Stimulated activated naive CD8-positive, alpha-beta T cell treated with anti-CD3 and anti-CD28 coated beads, Interleukin-15, amount 100 ng/mL, for 72 hours (primary cell): Measurements from ENCODE around the gene BTC.
A peak's percentile ranks its signal among the peaks of the same experiment; 100 is the strongest.
"Not testable (repeated sequence)": the region's sequence is repeated elsewhere in the genome, so short reads cannot be mapped to it uniquely, and the experiment has no call there.

Experiments
- ATAC-seq: fragments of 150-1000 bp; cut with Tn5 transposase; 2 replicates; pipeline ENCODE4 v1.10.0; 2021; ENCODE audit warnings: mild to moderate bottlenecking, moderate library complexity
- DNase-seq, 2 donors: peaks; one replicate each; pipeline ENCODE4 v3.0.0; 2021 to 2022
- H3K27ac Mint-ChIP-seq, 2 donors: one replicate each; pipeline ENCODE4 v1.8.0; 2022; ENCODE audit warnings: mild to moderate bottlenecking in 2 of 2, mixed read lengths in 2 of 2, moderate library complexity in 2 of 2
- H3K27me3 Mint-ChIP-seq: one replicate; pipeline ENCODE4 v1.8.0; 2022; ENCODE audit warnings: mixed read lengths
- H3K4me1 Mint-ChIP-seq: one replicate; pipeline ENCODE4 v1.8.0; 2022; ENCODE audit warnings: mild to moderate bottlenecking, mixed read lengths
- H3K4me3 Mint-ChIP-seq, 2 donors: one replicate each; pipeline ENCODE4 v1.8.0; 2022; ENCODE audit warnings: mild to moderate bottlenecking in 2 of 2, mixed read lengths in 2 of 2, moderate library complexity in 1 of 2
- H3K9me3 Mint-ChIP-seq, 2 donors: one replicate each; pipeline ENCODE4 v1.8.0; 2022; ENCODE audit warnings: mixed read lengths in 2 of 2

The BTC gene

GRCh38 chr4:74794382-74795010 is at the start of gene BTC:
Gene BTC, minus strand, starts transcription at chr4:74794523. Its CDS starts 198 bp downstream, at chr4:74794325.
- H3K4me1 Mint-ChIP-seq, result peaks cover 16% of the 10 kb centered on the region
- H3K4me3 Mint-ChIP-seq, result peak within 1 kb of the TSS; percentile 38 to 72
- peak within 1 kb of the TSS in 1 of 2 donors; percentile 88 for H3K27ac Mint-ChIP-seq
- DNase-seq (peak; percentile 1 to 9), ATAC-seq (peak; percentile 60)
- peaks cover 73% of the 10 kb centered on the region for H3K27me3 Mint-ChIP-seq
- no peaks in the 10 kb centered on the region for H3K9me3 Mint-ChIP-seq

- Mint-ChIP-seq H3K27me3 (peaks cover 8% of the 10 kb centered on the region), H3K9me3 (peaks cover 5 to 7% of the 10 kb centered on the region in 2 donors), H3K4me1 (no peaks in the 10 kb centered on the region), H3K27ac (no peak overlapping the region), H3K4me3 (no peak overlapping the region)
- ATAC-seq, result no peak
- DNase-seq, result no peak
Observed at GRCh38 chr4:74840936-74841509, 46.7 kb upstream of the BTC start.

GRCh38 chr4:74838746-74839370 is 44.5 kb upstream of the BTC start:
- Mint-ChIP-seq H3K27ac (no peak overlapping the region), H3K4me1 (no peaks in the 10 kb centered on the region), H3K27me3 (no peaks in the 10 kb centered on the region), H3K9me3 (no peaks in the 10 kb centered on the region), H3K4me3 (no peak overlapping the region)
- no peak for ATAC-seq
- no peak for DNase-seq

- Mint-ChIP-seq H3K4me3 (no peak overlapping the region), H3K9me3 (peaks cover 6 to 24% of the 10 kb centered on the region in 2 donors), H3K27me3 (no peaks in the 10 kb centered on the region), H3K4me1 (no peaks in the 10 kb centered on the region), H3K27ac (no peak overlapping the region)
- no peak for ATAC-seq
- no peak for DNase-seq
Observed at GRCh38 chr4:74830928-74831327, 36.6 kb upstream of the BTC start.

- H3K27me3 Mint-ChIP-seq, result peaks cover 8% of the 10 kb centered on the region
- DNase-seq, result no peak
- H3K27ac Mint-ChIP-seq, result no peak overlapping the region
- H3K4me1 Mint-ChIP-seq, result no peaks in the 10 kb centered on the region
- peaks cover 0 to 12% of the 10 kb centered on the region in 2 donors for H3K9me3 Mint-ChIP-seq
- H3K4me3 Mint-ChIP-seq, result no peak overlapping the region
- ATAC-seq, result peak; percentile 62
Observed at GRCh38 chr4:74823194-74823593, 28.9 kb upstream of the BTC start.

- DNase-seq (no peak), ATAC-seq (no peak)
- Mint-ChIP-seq H3K9me3 (peaks cover 0 to 6% of the 10 kb centered on the region in 2 donors), H3K4me3 (no peak overlapping the region), H3K4me1 (no peaks in the 10 kb centered on the region), H3K27ac (no peak overlapping the region), H3K27me3 (peaks cover 8% of the 10 kb centered on the region)
Observed at GRCh38 chr4:74822603-74823002, 28.3 kb upstream of the BTC start.

GRCh38 chr4:74821541-74821940 is 27.2 kb upstream of the BTC start:
- DNase-seq (no peak), ATAC-seq (no peak)
- no peak overlapping the region for H3K27ac Mint-ChIP-seq
- H3K4me1 Mint-ChIP-seq, result no peaks in the 10 kb centered on the region
- H3K9me3 Mint-ChIP-seq, result no peaks in the 10 kb centered on the region
- peaks cover 8% of the 10 kb centered on the region for H3K27me3 Mint-ChIP-seq
- no peak overlapping the region for H3K4me3 Mint-ChIP-seq

- peaks cover 9% of the 10 kb centered on the region for H3K27me3 Mint-ChIP-seq
- no peak for ATAC-seq
- H3K4me1 Mint-ChIP-seq, result no peaks in the 10 kb centered on the region
- H3K4me3 Mint-ChIP-seq, result no peak overlapping the region
- no peak overlapping the region for H3K27ac Mint-ChIP-seq
- DNase-seq, result no peak
- H3K9me3 Mint-ChIP-seq, result peaks cover 7 to 11% of the 10 kb centered on the region in 2 donors
Observed at GRCh38 chr4:74814052-74814451, 19.7 kb upstream of the BTC start.

GRCh38 chr4:74812056-74812455 is 17.7 kb upstream of the BTC start:
- H3K4me3 Mint-ChIP-seq, H3K27me3 Mint-ChIP-seq, ATAC-seq, H3K27ac Mint-ChIP-seq, H3K4me1 Mint-ChIP-seq, DNase-seq: not testable (repeated sequence)
- H3K9me3 Mint-ChIP-seq, result peaks cover 7 to 11% of the 10 kb centered on the region in 2 donors

- Mint-ChIP-seq H3K9me3 (no peaks in the 10 kb centered on the region), H3K27ac (no peak overlapping the region), H3K4me3 (no peak overlapping the region), H3K4me1 (no peaks in the 10 kb centered on the region), H3K27me3 (peaks cover 8% of the 10 kb centered on the region)
- no peak for ATAC-seq
- DNase-seq, result no peak
Observed at GRCh38 chr4:74805601-74806000, 11.3 kb upstream of the BTC start.

- Mint-ChIP-seq H3K27ac (no peak overlapping the region), H3K27me3 (peaks cover 36% of the 10 kb centered on the region), H3K9me3 (no peaks in the 10 kb centered on the region), H3K4me3 (no peak overlapping the region), H3K4me1 (no peaks in the 10 kb centered on the region)
- DNase-seq (no peak), ATAC-seq (no peak)
Observed at GRCh38 chr4:74800310-74800709, 6.0 kb upstream of the BTC start.

GRCh38 chr4:74796631-74797030 is 2.3 kb upstream of the BTC start:
- DNase-seq (no peak), ATAC-seq (no peak)
- no peak overlapping the region for H3K27ac Mint-ChIP-seq
- peaks cover 66% of the 10 kb centered on the region for H3K27me3 Mint-ChIP-seq
- no peaks in the 10 kb centered on the region for H3K9me3 Mint-ChIP-seq
- peaks cover 16% of the 10 kb centered on the region for H3K4me1 Mint-ChIP-seq
- H3K4me3 Mint-ChIP-seq, result no peak overlapping the region

- H3K4me3 Mint-ChIP-seq, result peak overlapping the region; percentile 37 to 72
- DNase-seq (peak; percentile 1 to 12), ATAC-seq (peak; percentile 66)
- no peaks in the 10 kb centered on the region for H3K9me3 Mint-ChIP-seq
- H3K27ac Mint-ChIP-seq, result no peak overlapping the region
- H3K4me1 Mint-ChIP-seq, result peaks cover 16% of the 10 kb centered on the region
- H3K27me3 Mint-ChIP-seq, result peaks cover 67% of the 10 kb centered on the region
Observed at GRCh38 chr4:74793757-74794381, 454 bp downstream of the BTC start.

- H3K27ac Mint-ChIP-seq, result no peak overlapping the region
- H3K27me3 Mint-ChIP-seq, result peaks cover 53% of the 10 kb centered on the region
- no peak for DNase-seq
- ATAC-seq, result no peak
- H3K4me1 Mint-ChIP-seq, result peaks cover 16% of the 10 kb centered on the region
- no peaks in the 10 kb centered on the region for H3K9me3 Mint-ChIP-seq
- H3K4me3 Mint-ChIP-seq, result no peak overlapping the region
Observed at GRCh38 chr4:74790652-74791051, 3.7 kb downstream of the BTC start.

GRCh38 chr4:74789518-74789917 is 4.8 kb downstream of the BTC start:
- Mint-ChIP-seq H3K4me1 (peaks cover 13% of the 10 kb centered on the region), H3K4me3 (no peak overlapping the region), H3K27me3 (peaks cover 45% of the 10 kb centered on the region), H3K9me3 (no peaks in the 10 kb centered on the region), H3K27ac (no peak overlapping the region)
- ATAC-seq (no peak), DNase-seq (no peak)

- no peaks in the 10 kb centered on the region for H3K4me1 Mint-ChIP-seq
- H3K27me3 Mint-ChIP-seq, result peaks cover 10% of the 10 kb centered on the region
- DNase-seq (no peak), ATAC-seq (no peak)
- no peak overlapping the region for H3K4me3 Mint-ChIP-seq
- H3K27ac Mint-ChIP-seq, result no peak overlapping the region
- H3K9me3 Mint-ChIP-seq, result no peaks in the 10 kb centered on the region
Observed at GRCh38 chr4:74777531-74777930, 16.8 kb downstream of the BTC start.
